Endothelial cell of umbilical vein (primary cell): ENCODE results near the gene MS4A8.
"Not testable (repeated sequence)": the region's sequence is repeated elsewhere in the genome, so short reads cannot be mapped to it uniquely, and the experiment has no call there.

Experiments
- CTCF ChIP-seq, 2 donors: IDR thresholded peaks; 1 replicate in 1 of 2; 2 replicates in 1 of 2; pipeline ENCODE4 v1.5.1; 2011; ENCODE audit warnings: low read length in 2 of 2, mild to moderate bottlenecking in 2 of 2, moderate library complexity in 2 of 2, control low read depth in 1 of 2, inconsistent platforms in 1 of 2, low read depth in 1 of 2; ENCODE audit not compliant: insufficient read depth in 1 of 2; ENCODE audit errors: extremely low read depth in 1 of 2
- EZH2 ChIP-seq: IDR thresholded peaks from 2 replicates; pipeline ENCODE4 v1.6.1; 2012; ENCODE audit warnings: borderline replicate concordance, low read depth, mild to moderate bottlenecking, moderate library complexity, low read length, inconsistent platforms; ENCODE audit not compliant: severe bottlenecking
- GATA2 ChIP-seq: IDR thresholded peaks from 2 replicates; pipeline ENCODE4 v1.7.0; 2011; ENCODE audit warnings: low read depth, mild to moderate bottlenecking, moderate library complexity, mixed read lengths, low read length; ENCODE audit not compliant: insufficient read length, insufficient read depth
- MAX ChIP-seq: IDR thresholded peaks from 2 replicates; pipeline ENCODE4 v1.6.1; 2011; ENCODE audit not compliant: insufficient read depth, insufficient read length
- POLR2A ChIP-seq: IDR thresholded peaks from 2 replicates; pipeline ENCODE4 v1.6.1; 2012; ENCODE audit warnings: low read depth, mild to moderate bottlenecking, control low read depth, low read length
- POLR2AphosphoS5 ChIP-seq: IDR thresholded peaks from 2 replicates; pipeline ENCODE4 v1.6.1; 2012; ENCODE audit warnings: low read depth, mild to moderate bottlenecking, control low read depth, low read length, moderate library complexity; ENCODE audit not compliant: insufficient read depth

- TF ChIP-seq POLR2A; MAX; GATA2; EZH2; CTCF (IDR thresholded peaks at IDR 0.05; ENCODE audit: extremely low read depth in 1 of 2, insufficient read depth in 1 of 2, low read depth in 1 of 2, low read length in 2 of 2); POLR2AphosphoS5: not testable (repeated sequence)
Observed at GRCh38 chr11:60678231-60678630, 21.2 kb upstream of the MS4A8 start.
